Inferior parietal cortex (tissue), 1 donor: ENCODE data around the gene ASXL1.
"Not testable (repeated sequence)": the region's sequence is repeated elsewhere in the genome, so short reads cannot be mapped to it uniquely, and the experiment has no call there.

Experiments used
- DNase-seq: peaks from one replicate; pipeline ENCODE4 v3.0.0-alpha.2; 2016; ENCODE audit errors: extremely low spot score

The ASXL1 gene

DNA sequence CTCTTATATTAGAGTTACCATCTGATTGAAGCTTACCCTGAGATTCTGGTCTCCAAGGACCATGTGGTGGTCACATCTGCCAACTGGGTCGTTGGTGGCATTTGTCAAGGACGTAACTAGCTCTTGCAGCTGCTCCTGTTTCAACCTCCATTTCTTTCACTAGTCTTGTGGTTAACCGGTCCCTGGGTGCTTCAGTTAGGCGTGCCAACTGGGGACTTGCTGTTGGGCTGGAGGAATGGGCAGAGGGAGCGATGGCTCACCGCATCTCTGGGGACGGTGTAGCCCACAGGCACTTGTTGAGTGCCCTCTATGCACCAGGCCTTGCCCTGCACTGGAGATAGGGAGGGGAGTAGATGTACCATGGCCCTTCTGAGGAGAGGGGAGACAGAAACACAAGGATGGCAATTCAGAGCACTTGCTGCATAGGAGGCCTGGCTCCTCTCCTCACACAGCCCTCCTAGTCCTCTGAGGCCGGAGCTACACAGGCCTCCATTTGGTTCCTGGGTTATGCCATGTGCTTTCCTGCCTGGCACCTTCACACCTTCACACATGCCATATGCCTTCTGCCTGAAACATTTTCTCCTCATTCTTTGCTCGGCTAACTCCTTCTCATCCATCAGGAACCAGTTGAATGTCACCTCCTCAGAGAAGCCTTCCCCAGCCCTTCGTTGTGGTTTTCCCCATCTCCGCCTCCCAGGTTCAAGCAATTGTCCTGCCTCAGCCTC is 20.0 kb upstream of the ASXL1 start:
- DNase-seq = no peak

DNA sequence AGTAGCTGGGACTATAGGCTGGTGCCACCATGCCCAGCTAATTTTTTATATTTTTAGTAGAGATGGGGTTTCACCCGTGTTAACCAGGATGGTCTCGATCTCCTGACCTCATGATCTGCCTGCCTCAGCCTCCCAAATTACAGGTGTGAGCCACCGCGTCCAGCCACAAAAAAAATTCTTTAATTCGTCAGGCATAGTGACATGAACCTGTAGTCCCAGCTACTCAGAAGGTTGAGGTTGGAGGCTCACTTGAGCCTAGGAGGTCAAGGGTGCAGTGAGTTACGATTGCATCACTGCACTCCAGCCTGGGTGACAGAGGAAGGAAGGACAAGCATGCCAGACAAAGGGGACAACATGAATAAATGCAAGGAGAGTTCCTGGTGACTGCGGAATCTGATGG is 19.5 kb upstream of the ASXL1 start:
- no peak for DNase-seq

DNA sequence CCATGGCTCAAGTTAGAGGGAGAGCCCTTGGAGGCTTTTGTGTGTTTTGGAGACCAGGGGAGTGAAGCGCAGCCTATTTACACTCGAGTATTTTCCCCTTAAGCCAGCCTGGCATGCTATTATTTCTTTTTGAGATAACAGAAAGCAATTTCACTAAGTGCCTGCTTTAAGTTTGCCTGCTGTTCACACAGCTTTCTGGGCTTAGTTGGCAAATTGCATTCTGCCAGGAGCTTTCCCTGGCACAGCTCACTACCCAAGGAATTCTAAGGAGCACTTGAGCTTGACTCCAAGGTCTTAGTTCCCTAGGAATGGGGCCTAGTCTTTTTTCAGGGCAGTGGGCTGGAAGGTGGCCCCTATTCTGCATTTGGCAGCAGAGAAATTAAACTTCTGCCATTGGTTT is 19.0 kb upstream of the ASXL1 start:
- no peak for DNase-seq

DNA sequence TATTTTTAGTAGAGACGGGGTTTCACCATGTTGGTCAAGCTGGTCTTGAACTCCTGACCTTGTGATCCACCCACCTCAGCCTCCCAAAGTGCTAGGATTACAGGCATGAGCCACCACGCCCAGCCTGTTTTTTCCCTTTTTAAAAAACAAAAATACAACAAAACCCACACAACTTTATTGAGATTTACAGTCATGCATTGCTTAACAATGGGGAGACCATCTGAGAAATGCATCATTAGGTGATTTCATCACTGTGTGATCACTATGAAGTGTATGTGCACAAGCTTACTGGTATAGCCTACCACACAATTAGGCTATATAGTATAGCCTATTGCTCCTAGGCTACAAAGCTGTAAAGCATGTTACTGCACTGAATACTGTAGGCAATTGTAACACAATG is 17.1 kb upstream of the ASXL1 start:
- DNase-seq = not testable (repeated sequence)

DNA sequence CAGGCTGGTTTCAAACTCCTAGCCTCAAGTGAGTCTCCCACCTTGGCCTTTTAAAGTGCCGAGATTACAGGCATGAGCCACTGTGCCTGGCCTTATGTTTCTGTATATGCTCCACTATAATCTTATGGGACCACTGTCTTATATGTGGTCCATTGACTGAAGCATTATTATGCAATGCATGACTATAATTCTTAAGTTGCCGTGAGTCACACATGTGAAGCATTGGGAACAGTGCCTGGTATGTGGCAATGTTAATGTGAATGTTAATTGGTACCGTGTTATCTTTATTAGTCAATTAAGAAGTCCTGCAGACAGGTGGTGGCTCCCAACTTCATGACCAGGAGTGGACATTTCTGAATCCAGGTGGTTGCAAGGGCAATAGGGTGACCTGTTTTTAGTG is 14.7 kb upstream of the ASXL1 start:
- DNase-seq = no peak

DNA sequence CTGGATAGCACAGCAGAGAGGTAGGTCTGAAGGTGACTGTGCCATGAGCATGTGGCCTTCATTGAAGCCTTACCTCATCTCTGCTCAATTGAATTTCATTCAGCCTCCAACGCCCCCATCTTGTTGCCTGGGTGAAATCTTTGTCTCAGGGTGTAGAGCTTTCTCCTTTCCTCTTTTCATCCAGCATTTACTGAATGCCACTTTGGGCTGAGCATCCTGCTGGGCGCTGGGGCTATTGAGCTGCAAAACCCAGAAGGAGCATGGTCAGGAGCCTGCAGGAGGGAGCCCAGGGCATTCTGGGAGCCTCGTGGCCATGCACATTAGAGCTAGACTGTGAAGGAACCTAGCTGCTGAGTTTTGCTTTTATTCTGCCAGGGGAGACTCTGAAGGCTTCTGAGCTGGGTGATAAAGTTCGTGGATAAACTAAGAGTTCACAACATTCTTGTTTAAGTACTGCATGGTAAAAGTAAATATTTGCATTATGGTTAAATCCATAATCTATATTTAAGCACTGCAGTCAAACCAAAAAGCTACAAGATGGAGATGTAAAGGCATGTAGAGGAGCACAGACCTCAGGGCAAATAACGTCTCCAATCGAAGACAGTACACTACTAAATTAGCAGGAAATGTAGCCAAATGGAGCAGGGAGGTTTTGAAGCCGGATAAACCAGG is 13.2 kb upstream of the ASXL1 start:
- no peak for DNase-seq

DNA sequence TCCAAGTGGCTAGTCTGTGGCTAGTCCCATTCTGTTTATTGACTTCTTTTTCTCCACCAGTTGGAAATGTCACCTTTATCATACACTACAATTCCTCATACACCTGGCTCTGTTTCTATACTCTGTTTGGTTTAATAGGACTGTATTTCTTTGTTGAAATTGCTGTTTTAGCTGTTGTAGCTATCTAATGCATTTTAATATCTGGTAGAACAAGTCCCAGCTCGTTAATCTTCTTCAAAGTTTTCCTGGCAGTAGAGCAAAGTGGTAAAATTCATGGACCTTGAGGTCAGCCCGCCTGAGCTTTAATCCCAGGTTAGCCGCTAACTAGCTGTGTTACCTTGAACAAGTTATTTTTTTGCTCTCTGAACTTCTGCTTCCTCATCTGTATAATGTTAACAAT is 9.9 kb upstream of the ASXL1 start:
- no peak for DNase-seq

DNA sequence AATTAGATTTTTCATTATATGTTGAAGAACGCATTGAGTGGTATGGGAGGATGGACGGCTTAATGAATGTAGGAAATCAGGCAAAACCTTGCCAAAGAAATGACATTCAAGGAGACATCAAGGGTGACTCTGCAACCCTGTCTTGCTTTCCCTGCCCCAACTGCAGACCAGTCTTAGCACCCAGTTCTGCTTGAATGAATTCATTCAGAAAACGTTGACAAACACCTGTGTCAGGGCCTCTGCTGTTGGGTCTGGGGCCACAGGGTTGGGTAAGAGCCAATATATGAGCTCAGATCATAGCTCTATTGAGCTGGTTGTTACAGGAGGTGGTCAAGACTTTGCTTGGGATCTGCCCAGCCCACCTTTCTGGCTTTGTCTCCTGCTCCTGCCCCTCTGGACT is 7.7 kb upstream of the ASXL1 start:
- DNase-seq = no peak

DNA sequence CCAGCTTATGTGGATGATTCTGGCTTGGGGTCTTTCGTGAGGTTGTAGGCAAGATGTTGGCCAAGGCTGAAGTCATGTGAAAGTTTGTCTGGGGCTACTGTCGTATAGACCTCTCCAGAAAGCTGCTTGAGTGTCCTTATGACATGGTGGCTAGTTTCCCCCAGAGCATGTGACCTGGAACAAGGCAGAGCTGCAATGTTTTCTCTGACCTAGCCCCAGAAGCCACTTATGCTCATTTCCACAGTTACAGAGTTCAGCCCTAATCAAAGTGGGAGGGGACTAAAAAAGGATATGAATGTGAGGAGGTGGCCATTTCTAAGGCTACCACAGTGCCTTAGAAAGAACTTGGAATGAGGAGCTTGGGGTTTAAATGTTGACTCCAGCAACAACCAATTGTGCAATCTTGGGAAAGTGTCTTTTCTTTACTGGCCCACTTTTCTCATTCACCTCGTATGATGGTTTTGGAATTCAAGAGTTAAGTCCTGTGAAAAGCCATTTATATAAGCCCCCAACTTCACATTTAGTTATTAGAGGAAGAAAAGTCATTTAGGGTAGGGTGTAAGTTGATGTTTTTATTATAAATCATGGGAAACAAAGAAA is 5.9 kb upstream of the ASXL1 start:
- DNase-seq = no peak

DNA sequence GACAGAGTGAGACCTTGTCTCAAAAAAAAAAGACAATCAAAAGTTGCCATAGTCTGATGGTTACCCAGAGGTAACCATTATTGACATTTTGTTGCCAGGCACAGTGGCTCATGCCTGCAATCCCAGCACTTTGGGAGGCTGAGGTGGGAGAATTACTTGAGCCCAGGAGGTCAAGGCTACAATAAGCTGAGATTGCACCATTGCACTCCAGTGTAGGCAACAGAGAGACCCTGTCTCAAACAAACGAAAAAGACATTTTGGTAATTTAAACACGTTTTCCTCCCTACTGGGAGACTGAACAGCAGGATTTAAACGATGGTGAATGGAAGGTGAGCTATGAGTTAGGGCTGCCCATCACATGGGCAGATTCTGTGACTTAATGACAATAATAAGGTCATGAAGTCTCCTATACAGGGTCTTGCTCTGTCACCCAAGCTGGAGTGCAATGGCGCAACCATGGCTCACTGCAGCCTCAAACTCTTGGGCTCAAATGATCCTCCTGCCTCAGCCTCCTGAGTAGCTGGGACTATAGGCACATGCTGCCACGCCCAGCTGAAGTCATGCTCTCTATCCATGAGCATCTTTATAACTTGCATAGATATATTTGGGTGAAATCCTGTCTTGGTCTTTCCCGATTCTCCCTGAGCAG is 4.2 kb upstream of the ASXL1 start:
- no peak for DNase-seq

DNA sequence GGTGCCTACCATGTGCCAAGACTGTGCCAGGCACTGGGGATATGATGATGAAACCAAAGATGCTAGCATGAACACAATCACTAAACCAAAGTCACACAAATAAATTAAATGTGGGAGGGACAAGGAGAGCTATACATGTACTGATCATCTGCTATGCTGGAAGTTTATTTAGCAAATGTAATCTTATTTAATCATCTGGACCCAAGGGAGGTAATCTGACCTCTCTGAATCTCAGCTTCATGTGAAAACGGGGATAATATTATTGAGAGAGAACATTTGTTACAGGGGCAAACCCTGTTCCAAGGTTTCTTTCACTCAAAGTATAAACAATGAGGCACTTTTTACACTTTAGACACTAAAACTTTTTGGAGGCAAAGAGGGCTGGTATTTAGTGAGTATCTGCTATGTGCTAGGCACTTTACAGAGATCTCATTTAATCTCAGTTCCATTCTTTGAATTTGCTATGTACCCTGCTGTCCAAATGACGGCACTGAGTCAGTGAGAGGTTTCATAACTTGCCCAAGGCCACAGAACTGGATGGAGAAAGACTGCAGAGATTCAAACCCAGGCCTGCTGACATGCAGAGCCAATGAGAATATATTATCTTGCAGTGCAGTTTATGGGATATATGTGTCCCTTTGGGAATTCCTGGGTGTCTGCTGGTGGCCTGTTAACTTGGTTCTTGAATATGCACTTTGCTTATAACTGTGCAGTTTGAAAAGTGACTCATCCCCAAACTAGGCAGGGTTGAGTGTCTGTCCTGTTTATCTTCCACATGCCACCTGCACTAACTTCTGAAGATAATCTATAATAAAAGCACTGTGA is 3.3 kb upstream of the ASXL1 start:
- DNase-seq = no peak

DNA sequence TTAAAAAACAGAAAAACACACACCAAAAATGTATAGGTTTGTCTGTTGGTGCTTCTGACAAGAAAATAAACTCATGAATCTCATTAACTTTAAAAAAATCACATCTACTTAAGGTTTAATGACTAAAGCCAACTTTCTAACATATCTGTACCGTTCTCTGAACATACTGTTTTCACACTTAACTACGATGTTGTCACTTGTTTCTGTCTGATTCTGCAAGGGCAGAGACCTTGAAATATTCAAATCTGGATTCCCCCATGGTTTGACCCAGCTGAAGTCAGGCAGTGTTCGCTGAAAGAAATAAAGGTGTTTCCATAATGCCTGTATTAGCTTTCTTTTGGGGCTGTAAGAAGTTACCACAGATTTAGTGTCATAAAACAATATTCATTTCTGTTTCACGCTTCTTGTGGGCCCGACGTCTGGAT is 2.7 kb upstream of the ASXL1 start:
- no peak for DNase-seq

DNA sequence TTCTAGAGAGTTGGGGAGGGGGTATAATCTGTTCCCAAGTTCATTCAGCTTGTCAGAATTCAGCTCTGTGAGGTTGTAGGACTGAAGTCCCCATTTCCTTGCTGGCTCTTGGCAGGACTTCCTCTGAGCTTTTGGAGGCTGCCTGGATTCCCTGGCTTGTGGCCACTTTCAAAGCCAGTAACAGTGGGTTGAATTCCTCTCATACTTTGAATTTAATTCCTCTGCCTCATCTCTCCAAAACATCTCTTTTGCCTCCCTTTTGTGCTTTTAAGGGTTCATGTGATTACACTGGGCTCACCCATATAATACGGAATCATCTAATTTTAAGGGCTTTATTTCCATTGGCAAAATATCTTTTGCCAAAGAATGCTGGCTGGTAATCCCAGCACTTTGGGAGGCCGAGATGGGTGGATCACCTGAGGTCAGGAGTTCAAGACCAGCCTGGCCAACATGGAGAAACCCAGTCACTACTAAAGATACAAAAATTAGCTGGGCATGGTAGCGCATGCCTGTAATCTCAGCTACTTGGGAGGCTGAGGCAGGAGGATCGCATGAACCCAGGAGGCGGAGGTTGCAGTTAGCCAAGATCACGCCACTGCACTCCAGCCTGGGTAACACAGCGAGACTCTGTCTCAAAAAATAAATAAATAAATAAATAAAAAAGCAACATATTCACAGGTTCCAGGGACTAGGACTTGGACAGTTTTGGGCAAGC is 2.1 kb upstream of the ASXL1 start:
- DNase-seq = not testable (repeated sequence)

DNA sequence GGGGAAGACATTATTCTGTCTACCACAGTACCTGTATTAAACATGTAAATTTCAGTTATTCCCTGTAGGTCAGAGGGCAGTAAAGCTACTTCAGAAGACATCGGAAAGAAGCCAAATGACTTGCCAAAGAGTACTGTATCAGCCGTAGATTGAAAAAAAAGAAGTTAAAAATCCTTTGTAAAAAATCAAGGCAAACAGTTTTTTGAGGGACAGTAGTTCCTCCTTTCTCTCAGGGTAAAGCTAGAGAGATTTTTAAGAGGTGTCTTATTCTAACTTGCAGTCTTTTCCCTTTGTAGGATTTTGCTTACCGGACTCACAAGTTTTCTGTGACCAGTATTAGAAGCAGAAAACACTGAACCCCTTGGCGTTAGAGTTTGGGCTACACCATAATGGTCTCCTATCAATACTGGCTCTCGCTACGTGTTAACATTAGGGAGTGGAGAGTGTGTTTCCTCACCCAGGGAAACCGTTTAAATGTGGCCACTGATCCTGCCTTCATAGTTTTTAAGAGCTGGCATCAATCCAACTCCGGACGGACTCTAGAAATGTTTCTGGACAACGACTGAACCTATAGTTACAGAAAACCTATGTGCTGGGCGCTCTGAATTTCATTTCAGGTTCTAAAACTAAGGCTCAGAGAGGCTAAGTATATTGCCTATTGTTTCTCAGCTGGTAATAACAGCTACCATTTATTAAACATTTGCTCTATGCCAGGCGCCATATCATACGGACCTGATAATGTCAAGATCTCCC is 1.3 kb upstream of the ASXL1 start:
- no peak for DNase-seq

DNA sequence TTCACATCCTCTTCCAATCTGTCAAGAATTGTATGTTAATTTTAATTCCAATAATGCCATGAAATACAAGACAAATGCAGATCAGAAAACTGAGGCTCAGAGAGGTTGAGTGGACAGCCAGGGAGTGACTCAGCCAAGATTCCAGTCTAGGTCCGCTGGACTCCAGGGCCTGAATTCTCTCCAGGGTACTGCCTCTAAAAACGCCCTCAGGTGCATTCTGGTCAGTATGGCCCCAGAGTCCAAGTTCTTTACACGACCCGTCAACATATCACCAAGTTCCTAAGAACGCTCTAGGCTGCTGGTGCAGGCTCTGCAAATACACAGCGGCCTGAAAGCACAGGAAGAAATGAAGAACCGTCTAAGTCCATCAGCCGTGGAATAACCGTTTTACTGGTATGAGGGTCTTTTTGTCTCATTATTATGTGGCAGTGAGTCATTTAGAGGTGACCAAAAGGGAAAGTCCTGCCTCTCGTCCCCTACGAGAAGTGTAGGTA is 709 bp upstream of the ASXL1 start:
- DNase-seq = no peak

DNA sequence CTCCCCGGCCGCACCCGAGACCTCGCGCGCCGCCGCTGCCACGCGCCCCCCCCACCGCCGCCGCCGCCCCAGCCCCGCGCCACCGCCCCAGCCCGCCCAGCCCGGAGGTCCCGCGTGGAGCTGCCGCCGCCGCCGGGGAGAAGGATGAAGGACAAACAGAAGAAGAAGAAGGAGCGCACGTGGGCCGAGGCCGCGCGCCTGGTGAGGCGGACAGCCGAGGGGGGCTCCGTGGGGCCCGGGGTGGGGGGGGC is 426 bp downstream of the ASXL1 start:
- DNase-seq = no peak

DNA sequence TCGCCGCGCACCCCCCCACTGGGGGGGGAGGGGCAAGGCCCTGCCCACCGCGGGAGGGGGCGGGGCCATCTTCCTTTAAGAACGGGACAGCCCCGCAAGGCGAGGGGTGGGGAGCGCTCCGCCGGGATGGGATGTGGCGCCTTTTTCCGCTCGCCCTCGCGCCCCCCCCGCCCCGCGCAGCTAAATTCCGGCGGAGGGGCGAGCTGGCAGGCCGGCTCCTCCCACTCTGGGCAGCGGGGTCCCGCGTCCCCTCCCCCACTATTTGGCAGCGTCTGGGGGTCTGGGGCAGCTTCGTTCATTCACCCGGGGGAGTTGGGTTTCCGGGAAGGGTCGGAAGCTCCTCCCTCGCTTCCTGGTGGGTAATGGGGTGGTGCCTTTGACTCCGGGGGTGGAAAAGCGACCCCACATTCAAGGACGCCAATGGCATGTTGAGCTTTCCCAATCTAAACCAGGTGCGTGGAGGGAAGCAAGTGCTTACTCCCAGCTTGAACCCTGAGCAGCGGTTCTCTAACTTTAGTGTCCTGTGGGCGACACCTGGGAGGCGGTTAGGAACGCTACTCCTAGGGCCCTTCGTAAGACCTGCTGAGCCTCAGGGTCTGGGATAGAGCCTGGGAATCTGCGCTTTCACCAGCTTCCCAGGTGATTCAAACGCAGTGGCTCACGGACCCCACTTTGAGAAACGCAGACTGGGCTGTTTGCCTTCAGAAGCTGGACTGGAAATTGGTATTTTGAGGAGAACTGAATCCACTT is 927 bp downstream of the ASXL1 start:
- DNase-seq = peak; percentile 44

DNA sequence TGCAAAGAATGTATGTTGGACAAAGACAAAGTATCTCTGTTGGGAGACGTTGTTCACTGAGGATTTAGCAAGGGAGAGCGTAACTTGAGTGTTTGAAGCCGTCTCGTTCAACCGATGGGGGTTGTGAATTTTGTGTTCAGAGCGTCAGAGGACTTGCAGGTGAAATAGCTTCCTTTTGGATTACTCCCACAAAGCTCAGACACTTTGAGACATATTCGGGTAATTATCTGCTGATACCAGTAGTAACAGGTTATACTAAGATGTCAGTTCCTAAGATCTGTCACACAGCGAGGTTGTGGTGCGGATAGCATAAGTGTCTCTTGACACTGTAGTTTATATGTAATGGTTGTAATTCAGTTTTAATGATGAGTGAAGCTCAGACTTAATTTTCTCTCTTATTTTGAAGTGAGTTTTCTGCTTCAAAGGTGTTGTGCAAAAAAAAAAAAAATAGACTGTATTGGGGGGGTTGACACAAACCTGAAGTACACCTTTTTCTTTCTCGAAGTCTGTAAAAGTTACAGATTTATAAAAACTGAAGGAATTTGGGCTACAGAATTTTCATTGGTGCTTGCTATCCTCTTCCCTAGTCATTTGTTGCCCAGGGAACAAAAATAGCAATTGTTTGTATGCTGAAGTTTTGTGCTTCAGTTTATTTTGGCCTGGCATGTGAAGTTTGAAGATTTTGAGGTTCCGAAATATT is 1.7 kb downstream of the ASXL1 start:
- DNase-seq = peak; percentile 55

DNA sequence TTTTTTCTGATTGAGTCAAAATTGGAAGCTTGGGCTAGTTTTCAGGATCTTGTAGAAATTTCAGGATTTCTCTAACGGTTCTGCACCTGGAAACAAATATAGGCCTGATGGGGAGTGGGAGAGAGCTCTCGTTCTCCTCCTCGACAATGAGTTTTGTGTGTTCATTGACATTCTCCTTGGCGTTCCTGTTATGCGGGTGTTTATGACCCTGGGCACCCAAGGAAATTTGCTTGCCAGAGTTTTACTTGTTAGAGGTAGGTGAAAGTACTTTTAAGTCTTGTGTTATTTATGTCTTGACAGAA is 2.2 kb downstream of the ASXL1 start:
- no peak for DNase-seq
